ENCODE results near the gene GNG7. TPM values are rescaled to one million over a fixed set of nuclear protein-coding genes. Genes with fewer than 3 reads are reported as not detected.

The GNG7 gene
- polyA plus RNA-seq, 1 of the 3 experiments (the other 2 are of a cell fraction), result 2.2 TPM

GRCh38 chr19:2610637-2611482 is 91.6 kb downstream of the GNG7 start:
- Histone ChIP-seq H3K36me3 (replicated peaks in 1 of 2; ENCODE audit: control insufficient read depth in 1 of 2, insufficient read depth in 2 of 2, low read length in 1 of 2) (no peaks in the 10 kb centered on the region), H3K9me3 (no peaks in the 10 kb centered on the region), H2AFZ (ENCODE audit: low read depth) (peak overlapping the region; percentile 87; the same call in 1 of the 2 replicates), H3K4me2 (peak overlapping the region; percentile 74; the same call in 1 of the 2 replicates), H3K9me2 (no peaks in the 10 kb centered on the region), H3K79me2 (ENCODE audit: insufficient read depth) (no peaks in the 10 kb centered on the region), H3F3A (replicated peaks; ENCODE audit: insufficient read depth) (peaks cover 9% of the 10 kb centered on the region), H4K20me1 (ENCODE audit: insufficient read depth) (no peaks in the 10 kb centered on the region), H3K27ac (ENCODE audit: low read depth in 2 of 2, low read length in 1 of 2) (peak overlapping the region; percentile 40 to 63; a peak in 3 of 4 replicates), H3K27me3 (ENCODE audit: insufficient read depth) (no peaks in the 10 kb centered on the region), H3K9ac (peak overlapping the region; percentile 59; the same call in 1 of the 2 replicates), H3K4me3 (ENCODE audit: low read depth in 2 of 2, low read length in 1 of 2) (peak overlapping the region; percentile 26 to 55; a peak in 2 of 4 replicates), H3K4me1 (ENCODE audit: control insufficient read depth in 1 of 2, insufficient read depth in 2 of 2, low read depth in 1 of 2, low read length in 1 of 2) (peaks cover 0 to 2% of the 10 kb centered on the region in 2 experiments; a peak in 1 of 4 replicates)
- POLR2A ChIA-PET, result interaction anchor here (0.9 to 1.2 kb wide), 2 partner anchors 10 to 134 kb away, joined by 5 to 6 read pairs; partner anchors contain the start of gene GADD45B
- peak; percentile 92 for DNase-seq
- 27% methylated on average over 18 of the region's 46 CpGs for WGBS (ENCODE audit: low lambda C conversion rate)
- CTCF ChIA-PET, result interaction anchor here (0.6 to 14.2 kb wide), 36 partner anchors 7 to 295 kb away, joined by 3 to 309 read pairs (median 4); partner anchors contain the start of genes GADD45B, LMNB2 and TIMM13
- TF ChIP-seq ELF1 (IDR thresholded peaks at IDR 0.05) (no peak), TEAD4 (IDR thresholded peaks at IDR 0.05; ENCODE audit: borderline replicate concordance, insufficient read depth) (0 out of 2 replicates have a peak, but pooled peaks have one; percentile 38), NFIC (IDR thresholded peaks at IDR 0.05; ENCODE audit: borderline replicate concordance) (peak; percentile 47; the same call in 1 of the 2 replicates), RAD21 (IDR thresholded peaks at IDR 0.05; ENCODE audit: low read length) (peak; percentile 94), USF1 (IDR thresholded peaks at IDR 0.05; ENCODE audit: borderline replicate concordance, low read depth) (no peak), YY1 (IDR thresholded peaks at IDR 0.05; ENCODE audit: low read depth) (no peak), FOXJ3 (CRISPR knock-in tag; IDR thresholded peaks at IDR 0.05) (no peak), SIN3A (IDR thresholded peaks at IDR 0.05; ENCODE audit: borderline replicate concordance, low read depth, low read length) (peak; percentile 35; the same call in 1 of the 2 replicates), TAF1 (IDR thresholded peaks at IDR 0.05; ENCODE audit: borderline replicate concordance, low read depth, low read length) (peak; percentile 43; the same call in 1 of the 2 replicates), MEF2A (IDR thresholded peaks at IDR 0.05; ENCODE audit: borderline replicate concordance, low read depth) (no peak), CTCF (IDR thresholded peaks at IDR 0.05) (peak; percentile 94), MAX (IDR thresholded peaks at IDR 0.05; ENCODE audit: low read depth) (peak; percentile 63; the same call in 1 of the 2 replicates), CHD2 (IDR thresholded peaks at IDR 0.05; ENCODE audit: low read length, partially characterized antibody) (peak; percentile 35), MXI1 (IDR thresholded peaks at IDR 0.05; ENCODE audit: low read depth, low read length) (peak; percentile 55), POLR2AphosphoS5 (IDR thresholded peaks at IDR 0.05; ENCODE audit: low read depth, low read length) (peak; percentile 44; the same call in 1 of the 2 replicates), EZH2phosphoT487 (IDR thresholded peaks at IDR 0.05; ENCODE audit: borderline replicate concordance, low read depth) (no peak), PBX3 (IDR thresholded peaks at IDR 0.05) (no peak), RCOR1 (IDR thresholded peaks at IDR 0.05; ENCODE audit: low read length) (0 out of 2 replicates have a peak, but pooled peaks have one; percentile 23), SMC3 (IDR thresholded peaks at IDR 0.05; ENCODE audit: low read depth, low read length) (peak; percentile 92), NRF1 (IDR thresholded peaks at IDR 0.05; ENCODE audit: low read depth, low read length) (0 out of 2 replicates have a peak, but pooled peaks have one; percentile 8)
